AG09319 (cell line): ENCODE measurements around the gene EAF2.
"Not testable (repeated sequence)": the region's sequence is repeated elsewhere in the genome, so short reads cannot be mapped to it uniquely, and the experiment has no call there.

ENCODE experiments used
- DNase-seq: peaks from one replicate; pipeline ENCODE4 v3.0.0-alpha.2; 2010; ENCODE audit warnings: low read depth; ENCODE audit errors: extremely low read depth
- CTCF ChIP-seq: IDR thresholded peaks from 2 replicates; pipeline ENCODE4 v1.5.1; 2011; ENCODE audit warnings: low read depth, mild to moderate bottlenecking, inconsistent platforms, low read length, moderate library complexity

EAF2 gene

DNA sequence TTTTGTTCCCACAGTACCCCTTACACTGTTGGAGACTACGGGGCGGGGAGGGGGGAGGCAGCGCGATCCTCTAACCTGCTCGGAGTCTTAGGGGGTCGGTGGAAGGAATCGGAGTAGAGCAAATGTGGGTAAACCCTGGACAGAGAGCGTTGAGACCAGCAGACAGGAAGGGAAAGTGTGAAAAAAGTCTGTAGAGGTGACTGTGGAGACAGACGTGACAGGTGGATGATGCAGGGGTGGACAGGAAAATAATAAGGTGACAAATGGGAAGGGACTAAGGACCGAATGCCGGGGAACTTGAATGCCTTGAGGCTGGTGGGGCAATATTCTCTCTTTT, 424 bp downstream of the EAF2 start:
- no peak for TF ChIP-seq CTCF
- DNase-seq: no peak

DNA sequence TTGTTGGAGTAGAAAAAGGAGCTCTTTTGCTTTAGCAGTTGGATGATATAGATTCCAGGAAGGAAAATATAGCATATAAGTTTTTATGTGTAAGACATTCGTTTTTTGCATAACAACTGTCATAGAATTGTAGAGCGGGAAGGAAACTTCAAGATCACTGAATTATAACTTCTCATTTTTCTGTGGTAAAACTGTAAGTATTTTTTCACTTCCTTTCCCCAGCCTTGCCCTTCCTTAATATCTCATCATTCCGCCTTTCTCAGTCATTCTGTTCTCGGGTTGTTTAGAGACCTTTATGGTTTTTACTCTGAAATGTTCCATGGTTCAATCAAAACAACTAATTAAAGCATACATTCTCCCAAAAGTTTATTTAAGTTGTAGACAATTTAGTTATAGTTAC, 1.1 kb downstream of the EAF2 start:
- no peak for TF ChIP-seq CTCF
- DNase-seq: no peak

GRCh38 chr3:121836481-121836880, 1.5 kb downstream of the EAF2 start:
- DNase-seq: no peak
- no peak for TF ChIP-seq CTCF

- TF ChIP-seq CTCF: no peak
- DNase-seq: no peak
Measured at GRCh38 chr3:121839962-121840361, 5.0 kb downstream of the EAF2 start.

DNA sequence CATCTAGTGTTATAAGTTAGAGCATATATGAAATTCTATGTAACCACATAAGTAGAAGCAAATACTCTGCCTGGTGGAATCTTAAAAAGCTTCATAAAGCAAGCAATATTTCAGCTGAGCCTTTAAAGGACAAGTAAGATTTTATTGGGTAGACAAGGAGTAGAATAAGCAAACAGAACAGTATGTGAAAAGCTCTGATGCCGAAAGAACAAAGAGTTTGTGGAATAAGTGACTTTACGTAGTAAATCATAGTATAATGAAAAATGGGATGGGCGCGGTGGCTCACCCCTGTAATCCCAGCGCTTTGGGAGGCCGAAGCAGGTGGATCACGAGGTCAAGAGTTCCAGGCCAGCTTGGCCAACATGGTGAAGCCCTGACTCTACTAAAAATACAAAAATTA, 9.9 kb downstream of the EAF2 start:
- TF ChIP-seq CTCF: no peak
- no peak for DNase-seq

GRCh38 chr3:121852256-121852655, 17.2 kb downstream of the EAF2 start:
- TF ChIP-seq CTCF: no peak
- DNase-seq: no peak

DNA sequence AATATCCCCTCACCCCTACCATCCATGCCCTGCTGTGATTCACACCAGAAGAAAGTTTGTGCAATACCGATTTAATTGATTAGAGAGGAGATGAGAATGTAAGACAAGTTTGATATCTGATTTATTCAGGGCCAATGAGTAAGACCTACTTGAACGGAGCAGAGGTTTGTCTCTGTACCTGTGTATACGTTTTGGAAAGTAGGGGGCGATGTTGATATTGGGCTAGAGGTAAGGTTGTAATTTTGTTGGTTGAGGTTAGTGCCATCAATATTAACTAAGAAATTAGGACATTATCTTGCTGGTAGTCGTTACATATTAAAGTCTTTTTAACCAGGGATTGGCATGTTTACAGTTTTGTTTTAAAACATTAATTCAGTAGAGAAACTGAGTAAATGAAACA, 20.5 kb downstream of the EAF2 start:
- no peak for TF ChIP-seq CTCF
- no peak for DNase-seq

DNA sequence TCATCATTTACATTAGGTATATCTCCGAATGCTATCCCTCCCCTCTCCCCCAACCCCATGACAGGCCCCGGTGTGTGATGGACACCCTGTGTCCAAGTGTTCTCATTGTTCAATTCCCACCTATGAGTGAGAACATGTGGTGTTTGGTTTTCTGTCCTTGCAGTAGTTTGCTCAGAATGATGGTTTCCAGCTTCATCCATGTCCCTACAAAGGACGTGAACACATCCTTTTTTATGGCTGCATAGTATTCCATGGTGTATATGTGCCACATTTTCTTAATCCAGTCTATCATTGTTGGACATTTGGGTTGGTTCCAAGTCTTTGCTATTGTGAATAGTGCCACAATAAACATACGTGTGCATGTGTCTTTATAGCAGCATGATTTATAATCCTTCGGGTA, 22.8 kb downstream of the EAF2 start:
- DNase-seq: not testable (repeated sequence)

DNA sequence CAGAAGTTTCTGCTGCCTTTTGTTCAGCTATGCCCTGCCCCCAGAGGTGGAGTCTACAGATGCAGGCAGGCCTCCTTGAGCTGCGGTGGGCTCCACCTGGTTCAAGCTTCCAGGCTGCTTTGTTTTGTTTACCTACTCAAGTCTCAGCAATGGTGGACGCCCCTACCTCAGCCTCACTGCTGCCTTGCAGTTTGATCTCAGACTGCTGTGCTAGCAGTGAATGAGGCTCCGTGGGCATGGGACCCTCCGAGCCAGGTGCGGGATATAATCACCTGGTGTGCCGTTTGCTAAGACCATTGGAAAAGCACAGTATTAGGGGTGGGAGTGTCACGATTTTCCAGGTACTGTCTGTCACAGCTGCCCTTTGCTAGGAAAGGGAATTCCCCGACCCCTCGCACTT, 28.2 kb downstream of the EAF2 start:
- not testable (repeated sequence) for DNase-seq
